Suprapubic skin (tissue), 4 donors: ENCODE data around the gene DPYSL3.

ENCODE experiments used
- CTCF ChIP-seq, 2 donors: fragments of 200-600 bp in 1 of 2; fragments of 450-650 bp in 1 of 2; sonication (generic) in 1 of 2; IDR thresholded peaks; one replicate each; pipeline ENCODE4 v1.5.1; 2016 to 2019; ENCODE audit warnings: antibody characterized with exemption in 2 of 2, mild to moderate bottlenecking in 1 of 2, moderate library complexity in 1 of 2
- POLR2A ChIP-seq, 2 donors: fragments of 450-650 bp; IDR thresholded peaks; one replicate each; pipeline ENCODE4 v1.6.1; 2017; ENCODE audit warnings: antibody characterized with exemption in 2 of 2, mild to moderate bottlenecking in 2 of 2, moderate library complexity in 2 of 2
- POLR2AphosphoS5 ChIP-seq, 3 donors: sonication (generic); formaldehyde crosslinking; IDR thresholded peaks; one replicate each; pipeline ENCODE4 v1.6.1; 2017; ENCODE audit warnings: antibody characterized with exemption in 3 of 3

- TF ChIP-seq CTCF (IDR thresholded peaks at IDR 0.05) (no peak), POLR2AphosphoS5 (IDR thresholded peaks at IDR 0.05) (no peak), POLR2A (IDR thresholded peaks at IDR 0.05) (no peak)
Measured at GRCh38 chr5:147481874-147482705, 27.8 kb downstream of the DPYSL3 start.
